ENCODE measurements around the gene TRIM62. TPM values are rescaled to one million over a fixed set of nuclear protein-coding genes. Genes with fewer than 3 reads are reported as not detected.

The TRIM62 gene
- total RNA-seq, 4 donors from 2014 or later: 4.6 to 52.0 (median 5.8) TPM

GRCh38 chr1:33185541-33185940 is 3.7 kb upstream of the TRIM62 start:
- Histone ChIP-seq H3K27ac (no peak overlapping the region), H3K36me3 (no peaks in the 10 kb centered on the region), H3K4me1 (peaks cover 0 to 15% (median 13%) of the 10 kb centered on the region in 4 donors), H3K4me3 (no peak overlapping the region), H3K9me3 (no peaks in the 10 kb centered on the region), H3K27me3 (no peaks in the 10 kb centered on the region)
- in situ Hi-C loops (cut with MboI; ENCODE audit: low pct_ligation_motif_present in 1 of 4, low pct_unique_long_range_greater_than_20kb in 1 of 4, low sequenced_read_pairs in 3 of 4): no loop called here
- intact Hi-C loops (cut with DNase I; ENCODE audit: low total_unique reads): no loop called here
- no peak for DNase-seq
- TF ChIP-seq, protein P1, sequence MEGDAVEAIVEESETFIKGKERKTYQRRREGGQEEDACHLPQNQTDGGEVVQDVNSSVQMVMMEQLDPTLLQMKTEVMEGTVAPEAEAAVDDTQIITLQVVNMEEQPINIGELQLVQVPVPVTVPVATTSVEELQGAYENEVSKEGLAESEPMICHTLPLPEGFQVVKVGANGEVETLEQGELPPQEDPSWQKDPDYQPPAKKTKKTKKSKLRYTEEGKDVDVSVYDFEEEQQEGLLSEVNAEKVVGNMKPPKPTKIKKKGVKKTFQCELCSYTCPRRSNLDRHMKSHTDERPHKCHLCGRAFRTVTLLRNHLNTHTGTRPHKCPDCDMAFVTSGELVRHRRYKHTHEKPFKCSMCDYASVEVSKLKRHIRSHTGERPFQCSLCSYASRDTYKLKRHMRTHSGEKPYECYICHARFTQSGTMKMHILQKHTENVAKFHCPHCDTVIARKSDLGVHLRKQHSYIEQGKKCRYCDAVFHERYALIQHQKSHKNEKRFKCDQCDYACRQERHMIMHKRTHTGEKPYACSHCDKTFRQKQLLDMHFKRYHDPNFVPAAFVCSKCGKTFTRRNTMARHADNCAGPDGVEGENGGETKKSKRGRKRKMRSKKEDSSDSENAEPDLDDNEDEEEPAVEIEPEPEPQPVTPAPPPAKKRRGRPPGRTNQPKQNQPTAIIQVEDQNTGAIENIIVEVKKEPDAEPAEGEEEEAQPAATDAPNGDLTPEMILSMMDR (IDR thresholded peaks at IDR 0.05): no peak
- TF ChIP-seq EP300 (IDR thresholded peaks at IDR 0.05; ENCODE audit: low read depth) (no peak), POLR2AphosphoS5 (IDR thresholded peaks at IDR 0.05) (no peak), POLR2A (IDR thresholded peaks at IDR 0.05) (no peak)

DNA sequence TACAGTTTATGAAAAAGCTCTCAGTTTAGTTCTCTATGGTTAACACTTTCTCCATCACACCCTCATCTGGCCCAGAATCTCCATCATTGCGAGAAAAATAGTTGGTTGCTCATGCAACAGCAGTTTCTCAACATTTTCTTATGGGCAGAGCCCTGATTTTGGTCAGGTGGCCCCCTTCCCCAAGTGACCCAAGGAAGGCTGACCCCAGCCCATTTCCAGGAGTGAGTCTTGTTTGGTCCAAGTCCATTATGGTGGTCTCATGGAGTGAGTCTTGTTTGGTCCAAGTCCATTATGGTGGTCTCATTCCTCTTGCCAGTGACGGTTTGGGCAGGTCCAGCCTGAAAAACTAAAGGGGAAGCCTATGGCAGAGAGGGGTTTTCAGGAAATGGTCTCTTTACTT is 1.5 kb upstream of the TRIM62 start:
- no peaks in the 10 kb centered on the region for H3K9me3 ChIP-seq
- intact Hi-C loops (cut with DNase I; ENCODE audit: low total_unique reads): no loop called here

GRCh38 chr1:33182896-33183295 is 1.1 kb upstream of the TRIM62 start:
- H3K36me3 ChIP-seq: no peaks in the 10 kb centered on the region
- H3K9me3 ChIP-seq: no peaks in the 10 kb centered on the region
- intact Hi-C loops (cut with DNase I; ENCODE audit: low total_unique reads) (no loop called here), in situ Hi-C loops (cut with MboI; ENCODE audit: low pct_ligation_motif_present in 1 of 4, low pct_unique_long_range_greater_than_20kb in 1 of 4, low sequenced_read_pairs in 3 of 4) (no loop called here)
- peak overlapping the region in 2 of 4 donors; percentile 77 to 90 for H3K27ac ChIP-seq
- no peak for TF ChIP-seq EP300 (IDR thresholded peaks at IDR 0.05; ENCODE audit: low read depth)
- no peak overlapping the region for H3K4me3 ChIP-seq
- no peaks in the 10 kb centered on the region for H3K27me3 ChIP-seq
- peaks cover 3 to 20% (median 16%) of the 10 kb centered on the region in 4 donors for H3K4me1 ChIP-seq
- 64 to 79% methylated on average over 7 to 8 of the region's 8 CpGs for WGBS, 2 donors (ENCODE audit: low coverage in 1 of 2)
- DNase-seq: no peak

More for the DNA sequence above, 1.5 kb upstream of the TRIM62 start:
- in situ Hi-C loops (cut with MboI; ENCODE audit: low pct_ligation_motif_present in 1 of 4, low pct_unique_long_range_greater_than_20kb in 1 of 4, low sequenced_read_pairs in 3 of 4): no loop called here
- Histone ChIP-seq H3K27ac (no peak overlapping the region), H3K27me3 (no peaks in the 10 kb centered on the region), H3K4me1 (peaks cover 3 to 20% (median 16%) of the 10 kb centered on the region in 4 donors), H3K4me3 (no peak overlapping the region), H3K36me3 (no peaks in the 10 kb centered on the region)
- DNase-seq: no peak
- TF ChIP-seq POLR2AphosphoS5 (IDR thresholded peaks at IDR 0.05) (no peak), POLR2A (IDR thresholded peaks at IDR 0.05) (no peak), EP300 (IDR thresholded peaks at IDR 0.05; ENCODE audit: low read depth) (no peak)
- TF ChIP-seq, protein P1 (IDR thresholded peaks at IDR 0.05): no peak
- WGBS, 2 donors (ENCODE audit: low coverage in 1 of 2): 78 to 94% methylated on average over 1 to 2 of the region's 2 CpGs

GRCh38 chr1:33182401-33182841 is 578 bp upstream of the TRIM62 start:
- TF ChIP-seq EP300 (IDR thresholded peaks at IDR 0.05; ENCODE audit: low read depth): no peak
- TF ChIP-seq POLR2A (IDR thresholded peaks at IDR 0.05): no peak
- TF ChIP-seq POLR2AphosphoS5 (IDR thresholded peaks at IDR 0.05): no peak
- TF ChIP-seq, protein P1 (IDR thresholded peaks at IDR 0.05): no peak
- H3K4me3 ChIP-seq: peak overlapping the region in 3 of 4 donors; percentile 63 to 84 (median 71)
- in situ Hi-C loops (cut with MboI; ENCODE audit: low pct_ligation_motif_present in 1 of 4, low pct_unique_long_range_greater_than_20kb in 1 of 4, low sequenced_read_pairs in 3 of 4): no loop called here
- intact Hi-C loops (cut with DNase I; ENCODE audit: low total_unique reads): no loop called here
- H3K4me1 ChIP-seq: peaks cover 3 to 20% (median 16%) of the 10 kb centered on the region in 4 donors
- peak overlapping the region; percentile 77 to 90 (median 82) for H3K27ac ChIP-seq
- no peaks in the 10 kb centered on the region for H3K9me3 ChIP-seq
- no peaks in the 10 kb centered on the region for H3K27me3 ChIP-seq
- H3K36me3 ChIP-seq: no peaks in the 10 kb centered on the region
- 15 to 23% methylated on average over 2 to 5 of the region's 5 CpGs for WGBS, 2 donors (ENCODE audit: low coverage in 1 of 2)
- no peak for DNase-seq
